ENCODE data around the gene CABP2.
"Not testable (repeated sequence)": the region's sequence is repeated elsewhere in the genome, so short reads cannot be mapped to it uniquely, and the experiment has no call there.

The CABP2 gene

DNA sequence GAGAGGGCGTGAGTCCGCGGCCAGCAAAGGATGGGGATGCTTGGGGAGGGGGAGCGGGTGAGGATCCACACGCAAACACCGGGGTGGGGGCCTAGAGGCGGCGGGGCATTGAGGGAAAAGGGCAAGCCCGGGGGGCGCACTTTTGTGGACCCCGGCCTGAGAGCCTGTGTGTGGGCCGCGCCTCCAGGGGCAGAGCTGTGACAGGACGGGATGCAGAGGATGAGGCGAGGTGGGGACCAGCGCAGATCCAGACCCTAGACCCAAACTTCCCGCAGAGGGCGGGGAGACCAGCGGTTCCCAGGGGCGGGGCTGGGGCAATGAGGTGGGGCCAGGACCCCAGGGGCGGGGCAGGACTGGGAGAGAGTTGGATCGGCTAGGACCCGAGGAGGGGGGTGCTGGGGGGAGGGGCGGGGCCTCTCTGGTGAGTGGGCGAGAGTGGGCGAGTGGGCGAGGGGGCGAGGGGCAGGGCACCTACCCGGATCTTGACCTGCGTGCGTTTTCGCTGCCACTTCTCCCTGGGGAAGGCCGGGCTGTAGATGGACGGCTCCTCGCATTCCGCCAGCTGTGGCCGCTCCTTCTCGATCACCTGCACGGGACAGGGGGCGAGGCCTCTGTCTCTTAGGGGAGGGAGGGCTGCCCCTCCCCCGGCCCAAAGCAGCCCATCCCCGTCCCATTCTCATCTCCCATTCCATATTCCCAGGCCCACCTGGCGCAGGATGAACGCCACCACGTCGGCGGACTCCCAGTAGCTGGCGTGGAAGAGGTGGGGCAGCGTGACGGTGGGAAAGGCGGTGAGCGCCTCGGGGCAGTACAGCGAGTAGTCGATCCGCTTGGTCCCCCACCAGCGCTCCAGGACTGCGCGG, 28.6 kb downstream of the CABP2 start:
- DNase-seq (ENCODE audit: low read depth) = no peak

- DNase-seq (ENCODE audit: low read depth) = no peak
These were observed 29.5 kb downstream of the CABP2 start for GRCh38 chr11:67493548-67494370.

DNA sequence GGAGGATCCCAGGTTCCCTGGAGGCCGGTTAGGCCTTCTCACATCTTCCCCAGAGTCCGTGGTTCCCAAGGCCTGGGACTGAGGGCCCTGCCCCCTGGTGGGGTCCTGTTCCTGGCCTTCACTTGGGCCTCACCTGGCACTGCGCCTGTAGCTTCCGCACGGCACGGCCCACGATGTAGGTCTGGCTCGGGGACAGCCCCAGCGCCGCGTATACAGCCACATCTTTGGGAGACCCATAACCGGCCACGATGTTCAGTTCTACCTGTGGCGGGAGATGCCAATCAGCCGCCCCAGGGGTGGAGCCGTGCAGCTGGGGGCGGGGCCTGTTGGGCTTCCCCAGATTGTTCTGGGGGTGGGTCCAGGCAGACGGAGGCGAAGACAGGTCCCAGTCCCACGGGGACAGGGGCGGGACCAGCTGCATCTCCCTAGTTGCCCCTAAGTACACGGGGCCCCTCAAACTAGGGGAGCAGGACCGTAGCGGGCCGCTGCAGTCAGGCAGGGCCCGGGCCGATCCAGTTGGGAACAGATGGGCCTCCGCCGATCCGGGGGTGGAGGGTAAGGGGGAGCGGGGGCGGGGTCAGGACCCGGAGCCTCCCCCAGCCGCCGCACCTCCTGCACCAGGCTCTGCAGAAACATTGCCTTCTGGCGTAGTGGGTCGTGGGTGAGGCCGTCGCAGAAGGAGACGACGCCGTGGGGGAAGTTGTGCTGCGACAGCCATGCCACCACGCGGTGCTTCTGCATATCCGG, 30.3 kb downstream of the CABP2 start:
- DNase-seq (ENCODE audit: low read depth) = no peak

DNA sequence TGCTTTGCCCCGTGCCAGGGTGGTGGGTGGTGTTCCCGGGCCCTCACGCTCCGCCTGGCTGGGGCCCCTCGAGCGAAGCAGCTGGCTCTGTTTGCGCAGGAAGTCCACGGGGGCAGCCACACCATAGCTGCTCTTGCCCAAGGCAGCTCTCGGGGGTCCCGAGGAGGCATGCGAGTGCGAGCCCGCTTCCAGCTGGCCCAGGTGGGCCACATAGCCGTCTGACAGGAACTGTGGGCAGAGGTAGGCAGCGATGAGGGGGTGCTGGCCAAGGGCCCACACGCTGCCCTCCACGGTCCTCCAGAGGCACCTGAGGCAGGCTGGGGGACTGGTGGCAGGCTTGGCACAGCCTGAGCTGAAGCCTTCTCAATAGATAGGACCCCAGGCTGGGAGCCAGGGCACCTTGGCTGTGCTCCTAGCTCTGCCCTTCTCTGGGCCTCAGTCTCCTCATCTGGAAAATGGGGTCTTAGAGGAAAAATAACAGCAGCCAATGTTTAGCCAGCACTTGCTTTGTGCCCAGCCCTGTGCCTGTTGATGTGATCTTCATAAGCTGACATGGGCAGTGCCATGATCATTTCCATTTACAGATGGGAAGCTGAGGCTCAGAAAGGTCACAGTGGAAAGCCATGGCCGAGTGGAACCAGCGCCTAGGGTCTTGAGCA, 31.0 kb downstream of the CABP2 start:
- DNase-seq (ENCODE audit: low read depth) = no peak

- no peak for DNase-seq (ENCODE audit: low read depth)
These were observed 31.8 kb downstream of the CABP2 start for GRCh38 chr11:67491276-67492068.

DNA sequence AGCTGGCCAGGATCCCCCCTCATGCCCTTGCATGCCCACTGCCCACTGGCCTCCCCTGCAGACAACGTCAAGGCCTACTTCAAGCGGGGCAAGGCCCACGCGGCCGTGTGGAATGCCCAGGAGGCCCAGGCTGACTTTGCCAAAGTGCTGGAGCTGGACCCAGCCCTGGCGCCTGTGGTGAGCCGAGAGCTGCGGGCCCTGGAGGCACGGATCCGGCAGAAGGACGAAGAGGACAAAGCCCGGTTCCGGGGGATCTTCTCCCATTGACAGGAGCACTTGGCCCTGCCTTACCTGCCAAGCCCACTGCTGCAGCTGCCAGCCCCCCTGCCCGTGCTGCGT, 32.5 kb downstream of the CABP2 start:
- no peak for DNase-seq (ENCODE audit: low read depth)

- DNase-seq (ENCODE audit: low read depth) = no peak
These were observed 33.1 kb downstream of the CABP2 start for GRCh38 chr11:67489885-67490726.

- no peak for DNase-seq (ENCODE audit: low read depth)
These were observed 33.9 kb downstream of the CABP2 start for GRCh38 chr11:67489203-67489884.

DNA sequence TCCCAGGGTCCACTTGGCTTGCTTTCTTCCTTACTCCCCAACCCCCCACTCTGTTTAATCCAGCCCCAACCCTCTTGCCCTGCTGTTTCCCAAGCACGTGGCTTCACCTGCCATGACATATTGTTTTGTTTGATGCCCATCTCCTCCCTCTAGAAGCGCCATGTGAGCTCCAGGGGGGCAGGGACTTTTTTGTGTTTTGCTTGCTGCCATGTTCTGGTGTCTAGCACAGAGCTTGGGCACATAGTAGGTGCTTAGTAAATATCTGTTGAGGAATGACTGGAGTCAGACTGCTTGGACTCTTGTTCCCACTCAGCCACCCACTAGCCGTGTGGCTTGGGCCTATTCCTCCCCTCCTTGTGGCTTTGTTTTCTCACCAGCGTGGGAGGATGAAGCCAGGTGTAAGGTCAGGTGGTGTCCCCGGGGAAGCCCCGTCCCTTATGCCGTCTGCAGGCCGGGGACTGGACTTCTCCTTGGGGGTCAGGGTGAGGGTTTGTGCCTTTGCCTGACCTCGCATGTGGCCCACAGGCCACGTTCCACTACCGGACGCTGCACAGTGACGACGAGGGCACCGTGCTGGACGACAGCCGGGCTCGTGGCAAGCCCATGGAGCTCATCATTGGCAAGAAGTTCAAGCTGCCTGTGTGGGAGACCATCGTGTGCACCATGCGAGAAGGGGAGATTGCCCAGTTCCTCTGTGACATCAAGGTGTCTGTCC, 36.6 kb downstream of the CABP2 start:
- DNase-seq (ENCODE audit: low read depth) = no peak

DNA sequence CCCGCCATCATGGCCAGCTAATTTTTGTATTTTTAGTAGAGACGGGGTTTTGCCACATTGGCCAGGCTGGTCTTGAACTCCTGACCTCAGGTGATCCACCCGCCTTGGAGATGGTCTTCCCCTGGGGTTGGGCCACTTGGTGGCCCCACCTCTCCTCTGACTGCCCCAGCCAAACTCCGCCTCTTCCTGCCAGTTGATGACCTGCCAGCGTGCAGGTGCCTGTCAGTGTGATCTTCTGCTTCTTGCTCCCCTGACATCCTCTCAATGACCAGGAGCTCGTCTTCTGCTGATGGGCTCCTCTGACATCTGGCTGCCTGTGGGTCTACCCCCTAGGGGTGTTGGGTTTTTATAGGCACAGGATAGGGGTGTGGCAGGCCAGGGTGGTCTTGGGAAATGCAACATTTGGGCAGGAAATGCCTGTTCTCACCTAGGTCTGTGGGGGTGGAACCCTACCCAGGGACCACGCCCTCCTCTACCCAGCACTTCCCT, 37.3 kb downstream of the CABP2 start:
- not testable (repeated sequence) for DNase-seq (ENCODE audit: low read depth)

DNA sequence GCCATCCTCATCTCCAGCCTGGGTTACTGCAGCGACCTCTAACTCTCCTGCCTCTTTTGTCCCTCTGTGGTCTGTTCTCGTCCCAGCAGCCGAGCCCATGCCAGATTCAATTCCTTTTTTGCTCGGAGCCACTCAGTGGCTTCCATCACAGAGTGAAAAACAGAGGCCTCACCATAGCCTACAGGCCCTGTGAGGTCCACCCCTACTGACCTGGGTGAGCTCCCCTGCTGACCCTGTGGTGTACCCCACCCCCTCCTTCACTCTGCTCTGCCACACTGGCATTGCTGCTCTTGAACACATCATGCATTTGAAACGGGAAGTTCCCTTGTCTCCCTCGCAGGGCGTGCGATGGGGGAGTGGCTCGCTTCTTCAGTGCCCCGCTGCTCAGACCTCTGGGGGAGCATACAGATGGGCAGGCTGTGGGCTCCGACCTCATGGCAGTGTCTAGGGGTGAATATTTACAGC, 38.4 kb downstream of the CABP2 start:
- no peak for DNase-seq (ENCODE audit: low read depth)

GRCh38 chr11:67483831-67484665, 39.2 kb downstream of the CABP2 start:
- DNase-seq (ENCODE audit: low read depth) = no peak

DNA sequence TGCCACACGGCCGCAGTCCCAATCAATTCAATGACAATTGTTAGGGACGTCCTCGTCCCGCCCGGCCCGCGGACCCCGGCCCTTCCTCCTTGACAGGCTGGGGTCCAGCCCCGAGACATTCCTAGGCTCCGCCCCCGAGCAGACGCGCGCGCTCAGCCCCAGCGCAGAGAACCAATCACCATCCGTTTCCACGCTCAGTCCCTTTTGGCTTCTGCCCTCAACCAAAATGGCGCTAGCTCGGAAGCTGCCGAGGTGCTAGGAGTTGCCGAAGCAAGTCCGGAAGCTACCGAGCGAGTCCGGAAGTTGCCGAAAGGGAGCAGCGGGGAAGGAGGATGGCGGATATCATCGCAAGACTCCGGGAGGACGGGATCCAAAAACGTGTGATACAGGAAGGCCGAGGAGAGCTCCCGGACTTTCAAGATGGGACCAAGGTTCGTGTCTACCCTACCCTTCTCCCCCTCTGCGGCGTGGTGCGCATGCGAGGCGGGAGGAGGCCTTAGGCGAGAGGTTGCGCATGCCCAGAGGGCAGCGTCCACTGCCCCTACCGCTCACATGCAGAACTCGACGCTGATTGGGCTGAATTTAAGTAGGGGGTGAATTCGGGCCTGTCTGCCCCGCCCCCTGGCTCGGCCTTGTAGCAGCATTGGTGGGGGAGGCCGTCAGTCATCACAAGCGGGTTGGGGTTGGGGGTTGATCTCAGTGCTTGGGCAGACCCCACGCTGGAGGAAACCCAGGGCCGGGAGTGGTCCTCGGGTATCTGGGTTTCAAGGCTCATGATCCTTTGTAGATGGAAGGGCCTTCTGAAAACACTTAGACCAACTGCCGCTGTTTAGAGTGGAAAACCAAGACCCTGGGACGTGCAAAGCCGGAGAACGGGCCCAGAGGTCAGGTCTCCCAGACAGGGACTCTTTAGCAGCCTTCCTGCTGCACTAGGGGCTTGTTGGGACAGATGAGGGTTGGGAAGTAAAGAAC, 40.1 kb downstream of the CABP2 start, which contains the start of gene AIP:
AIP (plus strand) TSS at position 200 of the 972 bp plus-strand sequence; CDS start at position 333, 133 bp downstream.
- DNase-seq (ENCODE audit: low read depth) = peak; percentile 97

DNA sequence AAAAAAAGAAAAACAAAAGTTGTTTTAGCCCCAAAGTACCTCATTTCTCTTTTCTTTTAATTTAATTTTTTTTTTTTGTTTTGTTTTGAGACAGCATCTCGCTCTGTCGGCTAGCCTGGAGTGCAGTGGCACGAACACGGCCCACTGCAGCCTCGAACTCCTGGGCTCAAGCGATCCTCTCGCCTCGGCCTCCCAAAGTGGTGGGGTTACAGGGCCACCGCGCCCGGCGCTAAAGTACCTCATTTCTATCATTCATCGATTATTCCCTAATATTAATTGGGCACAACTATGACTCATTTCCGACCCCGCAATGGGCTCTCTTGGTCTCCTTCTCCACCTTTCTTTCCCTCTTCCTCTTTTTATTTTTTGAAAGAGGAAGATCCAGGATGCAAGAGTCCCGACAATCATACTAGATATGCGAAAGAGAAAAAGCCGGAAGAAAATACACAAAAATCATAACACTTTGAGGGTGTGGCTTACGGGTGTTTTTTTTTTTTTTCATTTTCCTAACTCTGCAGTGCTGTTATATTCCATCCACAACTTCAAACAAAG, 40.9 kb downstream of the CABP2 start:
- DNase-seq (ENCODE audit: low read depth) = no peak

DNA sequence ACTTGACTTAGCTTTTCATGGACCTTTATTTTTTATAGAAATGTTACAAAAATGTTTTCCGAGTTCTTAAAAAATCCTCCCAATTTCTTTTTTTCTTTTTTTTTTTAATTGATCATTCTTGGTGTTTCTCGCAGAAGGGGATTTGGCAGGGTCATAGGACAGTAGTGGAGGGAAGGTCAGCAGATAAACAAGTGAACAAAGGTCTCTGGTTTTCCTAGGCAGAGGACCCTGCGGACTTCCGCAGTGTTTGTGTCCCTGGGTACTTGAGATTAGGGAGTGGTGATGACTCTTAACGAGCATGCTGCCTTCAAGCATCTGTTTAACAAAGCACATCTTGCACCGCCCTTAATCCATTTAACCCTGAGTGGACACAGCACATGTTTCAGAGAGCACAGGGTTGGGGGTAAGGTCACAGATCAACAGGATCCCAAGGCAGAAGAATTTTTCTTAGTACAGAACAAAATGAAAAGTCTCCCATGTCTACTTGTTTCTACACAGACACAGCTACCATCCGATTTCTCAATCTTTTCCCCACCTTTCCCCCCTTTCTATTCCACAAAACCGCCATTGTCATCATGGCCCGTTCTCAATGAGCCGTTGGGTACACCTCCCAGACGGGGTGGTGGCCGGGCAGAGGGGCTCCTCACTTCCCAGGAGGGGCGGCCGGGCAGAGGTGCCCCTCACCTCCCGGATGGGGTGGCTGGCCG, 45.7 kb downstream of the CABP2 start:
- not testable (repeated sequence) for DNase-seq (ENCODE audit: low read depth)
